NCI-H1436 (cell line): ENCODE data around the gene DOK6.
"Not testable (repeated sequence)": the region's sequence is repeated elsewhere in the genome, so short reads cannot be mapped to it uniquely, and the experiment has no call there.

Source experiments
- DNase-seq: peaks from one replicate; lab custom pipeline; 2025; lab: John Stamatoyannopoulos, UW

Gene DOK6

DNA sequence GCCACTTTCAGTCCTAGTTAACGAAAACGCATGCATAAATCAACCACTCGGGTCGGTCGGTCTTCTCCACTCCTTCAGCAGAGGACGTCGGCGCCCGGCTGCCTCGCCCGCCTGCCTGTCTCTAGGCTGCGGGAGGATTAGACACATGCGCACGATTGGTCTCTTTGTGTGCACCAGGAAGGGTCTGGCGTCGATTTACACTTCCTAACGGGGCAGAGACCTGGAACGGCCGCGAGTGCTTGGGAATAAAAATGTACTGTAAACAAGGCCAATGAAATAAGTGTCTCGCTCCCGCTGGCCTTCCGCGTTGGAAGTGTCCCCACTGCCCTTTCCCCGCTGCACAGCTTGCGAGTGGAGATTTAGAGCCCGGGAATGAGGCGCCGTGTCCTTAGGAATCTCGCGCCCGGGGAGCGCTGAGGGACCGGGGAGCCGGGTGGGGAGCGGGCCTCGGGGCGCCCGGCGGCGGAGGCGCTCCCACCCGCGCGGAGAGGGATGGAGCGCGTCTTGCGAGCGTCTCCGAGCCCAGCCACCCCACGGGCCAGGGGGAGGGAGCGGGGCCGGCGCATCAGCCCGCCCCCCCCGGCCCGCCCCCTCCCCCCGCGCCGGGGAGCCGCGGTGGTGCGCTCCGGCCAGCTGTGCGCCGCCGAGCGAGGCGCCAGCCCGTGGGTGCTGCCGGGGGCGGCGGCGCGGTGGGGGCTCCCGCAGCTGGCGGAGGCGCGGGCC, at the start of gene DOK6:
TSS of gene DOK6 (plus strand) at position 636 of the 723 bp plus-strand sequence.
- peak; percentile 65 for DNase-seq

DNA sequence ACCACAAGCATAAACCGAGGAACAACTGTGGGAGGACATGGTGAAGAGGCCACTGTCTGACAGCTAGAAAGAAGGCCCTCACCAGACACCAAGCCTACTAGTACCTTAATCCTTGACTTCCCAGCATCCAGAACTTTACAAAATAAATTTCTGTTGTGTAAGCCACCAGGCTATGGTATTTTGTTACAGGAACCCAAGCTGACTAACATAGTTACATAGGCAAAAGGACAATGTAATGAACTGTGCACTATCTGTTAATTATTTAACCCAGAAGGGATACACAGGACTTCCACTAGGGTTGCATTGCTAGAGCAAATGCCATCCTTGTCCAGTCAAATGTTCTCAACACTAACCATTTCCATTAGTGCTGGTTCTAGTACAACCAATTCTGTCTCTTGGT, 47.7 kb upstream of the DOK6 start:
- no peak for DNase-seq

DNA sequence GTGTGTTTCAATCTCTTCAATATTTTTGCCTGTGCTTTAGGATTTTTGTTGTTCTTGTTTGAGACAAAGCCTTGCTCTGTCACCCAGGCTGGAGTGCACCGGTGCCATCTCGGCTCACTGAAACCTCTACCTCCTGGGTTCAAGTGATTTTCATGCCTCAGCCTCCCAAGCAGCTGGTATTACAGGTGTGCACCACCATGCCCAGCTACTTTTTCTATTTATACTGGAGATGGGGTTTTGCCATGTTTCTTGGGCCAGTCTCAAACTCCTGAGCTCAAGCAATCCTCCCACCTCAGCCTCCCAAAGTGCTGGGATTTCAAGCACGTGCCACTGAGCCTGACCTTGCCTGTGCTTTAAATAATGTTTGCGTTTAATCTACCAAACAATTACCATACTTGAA, 43.1 kb upstream of the DOK6 start:
- DNase-seq, result no peak

DNA sequence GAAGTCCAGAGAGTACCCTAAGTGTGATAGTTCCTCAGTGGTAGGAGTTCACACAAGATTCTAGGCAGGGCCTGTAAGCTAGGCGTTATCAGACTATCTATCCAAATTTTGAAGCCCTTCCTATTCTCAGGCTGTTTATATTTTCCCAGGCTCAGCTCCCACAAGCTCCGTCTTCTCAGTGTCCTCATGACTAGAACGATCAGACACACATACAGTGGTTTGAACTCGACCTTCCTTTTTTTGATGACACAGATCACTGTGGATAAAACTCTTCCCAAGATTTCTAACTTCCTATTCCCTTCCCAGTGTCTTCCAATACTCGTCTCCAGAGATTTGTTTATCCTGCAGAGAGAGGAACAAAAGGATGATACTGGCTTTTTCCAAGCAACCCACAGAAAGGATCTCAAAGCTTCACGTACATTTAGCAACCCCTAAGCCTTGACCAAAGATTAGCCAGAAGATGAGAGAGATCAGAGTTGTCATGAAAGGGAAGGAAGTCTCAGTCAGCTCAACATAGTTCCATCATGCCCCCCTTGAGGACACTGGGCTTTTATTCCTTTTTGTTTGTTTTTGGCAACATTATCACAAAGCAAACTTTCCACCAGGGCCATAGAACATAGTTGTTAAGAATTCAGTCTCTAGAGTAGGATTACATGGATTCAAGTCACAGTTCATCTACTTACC, 42.3 kb upstream of the DOK6 start:
- DNase-seq, result no peak

DNA sequence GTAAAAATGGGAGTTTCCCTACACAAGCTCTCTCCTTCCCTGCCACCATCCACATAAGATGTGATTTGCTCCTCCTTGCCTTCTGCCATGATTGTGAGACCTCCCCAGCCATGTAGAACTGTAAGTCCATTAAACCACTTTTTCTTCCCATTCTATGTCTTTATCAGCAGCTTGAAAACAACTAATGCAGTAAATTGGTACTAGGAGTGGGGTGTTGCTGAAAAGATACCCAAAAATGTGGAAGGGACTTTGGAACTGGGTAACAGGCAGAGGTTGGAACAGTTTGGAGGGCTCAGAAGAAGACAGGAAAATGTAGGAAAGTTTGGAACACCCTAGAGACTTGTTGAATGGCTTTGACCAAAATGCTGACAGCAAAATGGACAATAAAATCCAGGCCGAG, 40.9 kb upstream of the DOK6 start:
- not testable (repeated sequence) for DNase-seq

DNA sequence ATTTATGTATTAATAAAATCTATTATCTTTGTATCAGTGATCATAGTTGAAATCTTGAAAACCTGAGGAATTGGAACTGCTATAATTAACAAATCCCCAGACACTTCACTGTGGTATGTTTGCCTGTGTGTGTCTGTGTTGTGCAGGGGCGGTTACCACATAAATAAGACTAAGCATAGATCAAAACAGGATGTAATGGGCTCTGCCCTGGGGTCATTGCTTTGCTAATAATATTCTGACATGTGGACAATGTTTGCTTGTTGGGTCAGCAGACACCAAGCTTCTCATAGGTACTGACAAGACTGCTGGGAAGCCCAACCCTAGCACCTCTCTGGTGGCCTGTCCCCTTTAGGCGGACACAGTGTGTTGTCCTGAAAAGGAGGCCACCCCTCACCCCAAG, 35.8 kb upstream of the DOK6 start:
- DNase-seq, result no peak

DNA sequence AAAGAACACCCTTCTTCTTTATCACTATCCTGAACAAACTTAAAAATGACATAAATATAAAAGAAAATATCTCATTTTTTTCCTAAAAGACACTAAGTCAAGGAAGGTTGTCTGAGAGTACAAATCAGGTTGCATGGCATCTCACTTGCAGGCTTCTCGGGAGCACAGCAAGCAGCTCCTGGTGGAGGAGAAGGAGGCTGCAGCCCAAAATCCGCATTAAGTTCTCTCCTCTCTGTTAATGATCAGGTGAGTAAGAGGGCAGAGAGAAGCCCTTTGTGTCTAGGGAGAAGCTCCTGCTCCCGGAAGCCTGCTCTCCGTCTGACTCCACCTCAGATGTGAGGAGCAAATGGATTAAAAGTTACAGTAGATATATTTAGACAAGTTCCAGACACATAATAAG, 35.0 kb upstream of the DOK6 start:
- no peak for DNase-seq

DNA sequence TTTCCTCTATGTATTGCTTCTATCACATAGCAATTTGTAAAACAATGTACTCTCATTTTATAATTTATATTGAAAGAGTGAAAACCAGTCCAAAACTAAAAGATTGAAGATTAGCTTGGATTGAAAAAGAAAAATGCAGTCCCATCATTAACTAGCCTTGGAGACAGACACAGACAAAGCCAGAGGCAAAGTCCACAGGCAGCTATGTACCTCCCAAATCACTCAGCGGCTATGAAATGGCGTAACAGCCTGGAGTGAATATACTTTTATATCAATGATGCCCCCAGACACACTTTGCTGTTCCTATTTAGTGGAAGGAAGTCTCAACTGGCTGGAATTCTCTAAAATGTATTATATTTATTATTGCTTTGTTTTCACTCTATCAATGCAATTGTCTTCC, 33.6 kb upstream of the DOK6 start:
- DNase-seq, result no peak

DNA sequence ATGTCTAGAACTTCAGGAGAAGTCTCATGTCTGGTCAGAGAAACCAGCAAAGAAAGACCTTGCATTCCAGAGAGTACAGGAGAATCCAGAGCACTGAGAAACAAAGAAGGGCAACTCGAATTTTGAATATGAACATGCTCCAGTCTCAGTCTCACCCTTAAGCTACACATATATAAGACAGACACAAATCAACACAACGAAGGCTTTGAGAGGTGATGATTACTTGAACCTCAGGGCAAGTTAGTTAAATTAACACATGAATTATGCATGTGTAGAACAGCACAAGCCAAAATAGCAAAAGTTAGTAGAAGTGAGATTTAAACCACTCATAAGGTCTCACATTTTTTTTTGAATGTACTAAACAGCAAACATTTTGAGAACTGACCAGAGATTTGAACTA, 29.0 kb upstream of the DOK6 start:
- no peak for DNase-seq

DNA sequence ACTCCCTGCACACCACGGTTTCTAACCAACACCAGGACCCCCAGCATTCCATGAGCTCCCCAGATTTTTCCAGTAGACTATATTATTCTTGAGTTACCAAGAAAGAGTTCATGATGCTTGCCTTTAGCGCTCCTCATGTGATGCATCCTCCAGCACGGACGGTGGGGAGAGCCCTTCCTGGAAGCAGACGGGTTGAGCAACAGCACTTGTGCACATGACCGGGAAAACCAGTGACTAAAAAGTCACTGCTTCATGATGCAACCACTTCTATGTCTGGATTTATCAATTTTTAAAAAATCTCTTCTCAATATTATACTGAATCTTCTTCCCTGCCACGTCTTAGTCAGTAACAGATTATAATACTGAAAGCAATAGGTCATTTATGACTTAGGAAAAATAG, 20.4 kb upstream of the DOK6 start:
- no peak for DNase-seq

DNA sequence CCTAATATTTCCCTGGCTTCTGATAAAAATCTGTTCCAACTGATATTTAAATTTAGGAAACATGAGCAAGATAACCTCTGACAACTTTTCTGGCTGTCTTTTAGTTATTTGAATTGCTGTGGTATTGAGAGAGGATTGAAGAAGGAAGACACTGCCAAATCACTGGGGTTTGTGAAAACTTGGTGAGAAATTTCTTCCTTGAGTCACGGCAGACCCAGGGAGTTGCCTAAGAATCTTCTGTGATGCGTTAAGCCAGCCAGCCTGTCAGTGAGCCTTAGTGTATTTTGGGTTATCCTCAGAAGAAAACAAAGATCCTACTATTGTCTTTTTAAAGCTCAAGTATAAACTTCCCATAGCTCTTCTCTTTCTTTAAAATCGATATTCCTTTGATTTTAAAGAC, 17.5 kb upstream of the DOK6 start:
- DNase-seq, result no peak

DNA sequence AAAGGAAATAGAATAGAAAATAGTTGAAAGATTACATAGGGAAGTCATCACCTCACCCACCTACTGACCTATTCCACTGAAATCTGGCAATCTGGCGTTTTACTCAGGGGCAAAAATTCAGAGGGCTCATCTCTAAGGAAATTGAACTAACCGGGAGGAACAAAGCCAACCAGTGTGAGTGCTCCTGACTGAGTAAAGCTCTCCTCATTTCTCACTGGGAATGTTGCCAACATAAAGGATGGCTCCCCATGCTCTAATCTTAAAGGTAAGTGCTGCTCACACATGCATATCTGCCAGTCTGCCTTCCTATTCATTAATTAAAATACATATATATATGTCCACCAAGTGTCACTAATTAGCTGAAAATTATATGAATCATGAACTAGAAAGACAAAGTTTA, 13.5 kb upstream of the DOK6 start:
- peak; percentile 20 for DNase-seq

DNA sequence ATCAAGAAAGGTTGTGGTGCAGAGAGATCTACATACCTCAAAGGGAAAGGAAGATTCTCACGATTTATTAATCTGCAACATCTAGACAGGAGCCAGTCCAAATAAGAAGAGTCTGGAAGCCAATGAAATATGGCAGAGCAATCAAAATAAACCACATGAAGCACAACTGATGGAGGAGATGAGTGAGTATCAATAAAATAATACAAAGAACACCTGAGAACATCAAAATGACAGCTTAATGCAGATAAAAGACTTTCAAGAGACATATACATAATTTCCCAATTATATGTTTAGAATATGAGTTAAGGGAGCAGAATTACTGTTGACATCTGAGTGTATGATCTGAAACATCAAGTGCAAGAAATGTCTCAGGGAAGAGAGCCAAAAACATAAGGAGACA, 12.5 kb upstream of the DOK6 start:
- DNase-seq, result no peak

DNA sequence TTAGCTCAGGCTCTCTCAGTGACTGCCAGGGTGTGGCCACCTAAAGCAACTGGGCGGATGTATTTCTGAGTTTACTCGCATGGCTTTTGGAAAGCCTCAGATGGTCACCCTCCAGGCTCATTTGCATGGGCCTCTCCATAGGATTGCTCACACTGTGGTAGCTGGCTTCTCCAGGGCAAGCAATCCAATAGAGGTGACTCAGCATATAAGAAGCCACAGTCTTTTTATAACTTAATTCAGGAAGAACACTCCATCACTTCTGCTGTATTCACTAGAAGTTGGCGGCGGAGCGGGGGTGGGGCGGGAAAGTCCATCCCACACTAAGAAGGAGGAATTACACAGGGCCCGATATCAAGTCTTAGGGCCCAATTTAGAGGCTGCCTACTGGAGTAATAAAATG, 3.6 kb upstream of the DOK6 start:
- DNase-seq, result no peak

DNA sequence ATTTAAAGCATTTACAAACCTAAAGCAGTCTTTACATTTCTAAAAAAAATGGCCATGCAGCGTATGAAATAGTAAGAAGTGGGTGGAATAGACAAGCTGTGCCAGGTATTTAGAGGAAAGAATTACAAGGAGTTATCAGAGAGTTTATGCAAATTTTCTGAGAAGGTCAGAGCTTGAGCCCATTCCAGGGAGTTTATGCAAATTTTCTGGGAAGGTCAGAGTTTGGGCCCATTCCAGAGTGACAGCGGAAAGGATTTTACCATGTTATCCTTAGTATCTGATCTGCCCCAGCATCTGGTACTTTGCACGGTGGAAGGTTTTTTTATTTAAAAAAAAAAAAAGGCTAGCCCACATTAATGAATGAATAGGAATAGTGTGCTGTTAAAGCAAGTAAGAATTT, 1.4 kb upstream of the DOK6 start:
- DNase-seq, result no peak

DNA sequence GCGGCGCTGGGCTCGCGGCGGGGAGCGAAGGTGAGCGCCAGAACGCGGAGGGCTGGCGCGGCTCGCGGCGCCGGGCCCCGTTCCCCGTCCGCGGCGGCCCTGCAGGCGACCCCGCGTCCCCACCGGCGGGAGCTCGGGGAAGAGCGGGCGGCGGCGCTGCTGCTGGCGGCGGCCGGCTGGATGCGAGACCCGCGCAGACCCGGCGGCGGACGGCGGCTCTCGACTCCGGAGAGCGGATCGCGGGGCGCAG, 213 bp downstream of the DOK6 start:
- no peak for DNase-seq

DNA sequence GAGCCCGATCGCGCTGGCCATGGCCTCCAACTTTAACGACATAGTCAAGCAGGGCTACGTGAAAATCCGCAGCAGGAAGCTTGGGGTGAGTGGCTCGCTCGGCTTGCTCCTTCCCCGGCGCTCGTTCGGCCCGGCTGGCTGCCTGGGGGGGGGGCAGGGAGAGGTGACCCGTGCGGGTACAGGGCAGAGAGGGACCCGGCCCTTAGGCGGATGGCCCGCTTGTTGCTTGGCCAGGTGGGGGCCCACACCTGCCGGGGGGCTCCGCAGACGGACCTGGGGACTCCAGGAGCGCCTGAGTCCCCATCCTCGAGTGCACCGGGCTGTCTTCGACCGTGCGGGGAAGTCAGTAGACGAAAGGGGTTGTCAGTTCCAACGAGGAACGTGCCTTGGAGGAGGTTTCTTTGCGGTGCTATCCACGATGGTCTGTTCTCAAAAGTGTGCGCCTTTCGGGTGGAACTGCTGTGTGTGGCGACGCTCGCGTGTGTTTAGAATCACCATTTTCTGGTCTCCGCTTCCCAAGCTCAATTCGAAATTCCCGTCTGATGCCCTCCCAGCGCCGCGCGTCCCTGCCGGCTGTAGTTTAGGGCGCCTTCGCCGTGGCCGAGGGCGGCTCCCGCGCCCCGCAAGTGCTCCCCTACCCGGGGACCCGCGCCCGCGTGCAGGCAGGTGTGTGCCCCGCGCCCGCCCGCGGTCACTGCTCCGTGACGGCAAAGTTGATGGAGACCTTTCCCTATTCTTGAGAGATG, 711 bp downstream of the DOK6 start:
- DNase-seq, result no peak

DNA sequence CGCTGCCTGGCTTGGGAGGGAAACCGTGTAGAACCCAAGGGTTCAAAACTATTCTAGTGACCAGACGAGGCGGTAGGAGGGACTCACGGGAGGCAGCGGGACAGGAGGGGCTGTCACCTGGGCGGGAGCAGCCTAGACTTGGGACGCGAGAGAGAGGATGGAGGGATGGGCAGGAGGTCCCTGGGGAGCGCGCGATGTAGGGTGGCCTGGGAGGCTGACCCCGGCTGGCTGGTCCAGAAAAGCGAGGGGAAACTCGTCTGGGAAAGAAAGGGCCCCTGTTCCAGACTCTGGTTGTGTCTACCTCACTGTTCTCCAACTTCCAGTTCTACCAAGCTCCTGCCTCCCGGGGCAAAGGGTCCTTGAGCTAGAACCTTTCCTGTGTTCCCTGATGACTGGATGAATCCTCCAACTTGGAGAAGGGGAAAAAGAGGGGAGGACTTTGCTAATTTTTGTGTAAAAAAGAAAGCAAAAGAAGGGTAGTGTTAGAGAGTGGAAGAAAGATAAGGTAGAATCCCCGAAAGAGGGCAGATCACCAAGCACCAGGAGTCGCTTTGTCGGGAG, 1.4 kb downstream of the DOK6 start:
- no peak for DNase-seq

DNA sequence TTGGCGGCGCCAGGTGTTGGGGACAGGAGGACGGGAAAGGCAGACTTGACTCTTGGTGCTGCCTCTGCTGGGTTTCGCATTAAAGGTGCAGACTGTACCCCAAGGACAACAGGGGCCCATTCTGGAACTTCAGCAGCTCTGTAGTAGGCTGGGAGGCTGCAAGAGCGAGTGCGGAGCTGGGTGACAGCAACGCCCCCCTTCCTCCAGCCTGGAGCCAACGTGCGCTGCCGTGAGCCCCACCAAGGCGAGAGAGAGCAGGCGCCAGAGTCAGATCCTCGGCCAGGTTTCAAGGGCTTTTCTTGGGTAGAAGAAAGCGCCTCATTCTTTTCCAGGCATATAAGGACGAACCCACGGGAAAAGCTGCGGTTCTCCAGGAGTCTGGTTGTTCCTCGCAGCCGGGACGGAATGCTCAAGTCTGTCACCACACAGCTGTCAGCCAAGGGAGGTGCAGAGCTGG, 1.9 kb downstream of the DOK6 start:
- no peak for DNase-seq

DNA sequence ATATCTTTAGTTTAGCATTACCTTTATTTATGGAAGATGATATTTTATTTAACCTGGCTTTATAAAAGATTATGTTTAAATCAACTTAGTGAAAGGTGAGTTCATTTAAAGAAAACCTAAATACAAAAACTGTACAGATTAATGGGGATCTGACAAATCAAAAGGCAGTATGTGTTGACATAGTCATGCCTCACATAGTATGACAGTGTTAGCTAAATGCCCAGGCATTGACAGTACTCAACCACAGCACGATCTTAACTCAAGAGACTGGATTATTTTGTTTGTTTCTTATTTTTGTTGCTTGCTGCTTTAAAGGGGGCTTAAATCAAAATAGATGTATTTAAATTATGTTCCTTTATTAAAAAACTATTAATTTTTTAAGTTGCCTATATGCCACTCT, 7.8 kb downstream of the DOK6 start:
- DNase-seq, result no peak

DNA sequence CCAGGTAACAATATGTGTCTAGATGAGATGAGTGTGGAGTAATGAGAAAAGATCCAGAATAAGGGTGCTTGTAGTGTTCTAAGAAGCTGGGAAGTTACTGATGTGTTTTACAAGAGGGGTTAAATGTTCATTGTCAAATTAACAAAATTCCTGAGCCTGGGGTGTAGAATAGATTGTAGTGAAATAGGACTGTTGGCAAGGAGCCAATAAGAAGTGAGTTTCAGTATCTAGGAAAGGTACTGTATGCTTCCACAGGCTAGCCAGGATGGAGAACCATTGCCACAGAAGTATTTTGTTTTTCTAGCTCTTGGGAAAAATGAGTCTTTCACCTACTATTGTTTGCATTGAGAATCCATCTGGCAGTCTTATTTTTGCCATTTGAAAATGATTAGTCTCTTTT, 10.5 kb downstream of the DOK6 start:
- DNase-seq, result no peak

DNA sequence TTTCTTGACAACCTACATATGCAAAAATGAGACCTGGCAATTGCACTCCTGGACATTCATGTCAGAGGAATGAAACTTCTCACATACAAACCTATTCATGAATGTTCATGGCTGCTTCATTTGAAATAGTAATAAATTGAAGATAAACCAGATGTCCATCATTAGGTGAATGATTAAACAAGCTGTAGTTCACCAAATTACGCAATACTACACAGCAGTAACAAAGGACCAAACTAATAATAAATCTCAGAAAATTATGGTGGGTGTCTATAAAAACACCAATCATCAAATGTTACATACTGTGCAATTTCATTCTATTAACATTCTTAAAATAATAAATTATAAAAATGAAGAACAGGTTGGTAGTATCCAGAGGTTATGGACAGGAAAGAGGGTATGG, 13.5 kb downstream of the DOK6 start:
- no peak for DNase-seq

DNA sequence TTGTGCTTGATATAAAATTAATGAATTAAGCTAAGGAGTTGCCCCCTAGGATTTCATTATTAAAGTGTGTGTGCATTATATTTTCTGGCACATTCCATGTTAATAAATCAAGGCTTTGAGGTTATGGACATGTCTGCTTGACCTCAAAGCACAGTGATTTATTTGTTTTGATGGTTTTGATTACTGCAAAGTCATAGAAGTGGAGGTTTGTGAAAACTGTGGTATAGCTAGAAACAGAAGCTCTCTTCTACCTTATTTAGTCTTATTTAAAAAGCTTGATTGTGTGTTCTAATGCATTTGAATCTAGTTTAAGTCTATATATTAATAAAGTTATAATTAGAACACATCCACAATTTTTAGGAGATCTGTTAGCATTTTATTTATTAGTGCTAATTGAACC, 32.2 kb downstream of the DOK6 start:
- DNase-seq, result no peak
